GM19023 (cell line): Measurements from ENCODE around the gene FNDC11.

Experiments used
- ATAC-seq: cut with Tn5 transposase; IDR thresholded peaks from one replicate; pipeline ENCODE4 v1.9.1; 2021; ENCODE audit warnings: mild to moderate bottlenecking, moderate library complexity; ENCODE audit not compliant: unreplicated experiment

The FNDC11 gene

GRCh38 chr20:63539441-63540370 lies 14.3 kb upstream of the FNDC11 start:
- no peak for ATAC-seq

- ATAC-seq, result no peak
Measured at GRCh38 chr20:63540417-63541186, 13.4 kb upstream of the FNDC11 start.

GRCh38 chr20:63541371-63541770 lies 12.6 kb upstream of the FNDC11 start:
- ATAC-seq, result no peak

GRCh38 chr20:63542031-63542559 lies 11.9 kb upstream of the FNDC11 start:
- ATAC-seq, result no peak

- no peak for ATAC-seq
Measured at GRCh38 chr20:63542696-63543095, 11.3 kb upstream of the FNDC11 start.

- ATAC-seq, result no peak
Measured at GRCh38 chr20:63543131-63543530, 10.8 kb upstream of the FNDC11 start.

- no peak for ATAC-seq
Measured at GRCh38 chr20:63543733-63544132, 10.2 kb upstream of the FNDC11 start.

GRCh38 chr20:63544241-63544957 lies 9.6 kb upstream of the FNDC11 start:
- no peak for ATAC-seq

- ATAC-seq, result no peak
Measured at GRCh38 chr20:63544958-63545516, 8.9 kb upstream of the FNDC11 start.

GRCh38 chr20:63545814-63546213 lies 8.1 kb upstream of the FNDC11 start:
- ATAC-seq, result no peak

GRCh38 chr20:63546256-63546955 lies 7.6 kb upstream of the FNDC11 start:
- no peak for ATAC-seq

GRCh38 chr20:63546956-63547724 lies 6.8 kb upstream of the FNDC11 start:
- no peak for ATAC-seq

GRCh38 chr20:63547725-63548480 lies 6.1 kb upstream of the FNDC11 start, which contains the start of gene SRMS:
TSS of gene SRMS (minus strand) at chr20:63547749. CDS start at chr20:63547463, 286 bp downstream.
- no peak for ATAC-seq

- ATAC-seq, result no peak
Measured at GRCh38 chr20:63548542-63548941, 5.4 kb upstream of the FNDC11 start.

- no peak for ATAC-seq
Measured at GRCh38 chr20:63549019-63549418, 4.9 kb upstream of the FNDC11 start.

- no peak for ATAC-seq
Measured at GRCh38 chr20:63549679-63550282, 4.2 kb upstream of the FNDC11 start.

GRCh38 chr20:63551068-63551467 lies 2.9 kb upstream of the FNDC11 start:
- ATAC-seq, result no peak
